ENCODE measurements around the gene MDFI.

Gene MDFI

DNA sequence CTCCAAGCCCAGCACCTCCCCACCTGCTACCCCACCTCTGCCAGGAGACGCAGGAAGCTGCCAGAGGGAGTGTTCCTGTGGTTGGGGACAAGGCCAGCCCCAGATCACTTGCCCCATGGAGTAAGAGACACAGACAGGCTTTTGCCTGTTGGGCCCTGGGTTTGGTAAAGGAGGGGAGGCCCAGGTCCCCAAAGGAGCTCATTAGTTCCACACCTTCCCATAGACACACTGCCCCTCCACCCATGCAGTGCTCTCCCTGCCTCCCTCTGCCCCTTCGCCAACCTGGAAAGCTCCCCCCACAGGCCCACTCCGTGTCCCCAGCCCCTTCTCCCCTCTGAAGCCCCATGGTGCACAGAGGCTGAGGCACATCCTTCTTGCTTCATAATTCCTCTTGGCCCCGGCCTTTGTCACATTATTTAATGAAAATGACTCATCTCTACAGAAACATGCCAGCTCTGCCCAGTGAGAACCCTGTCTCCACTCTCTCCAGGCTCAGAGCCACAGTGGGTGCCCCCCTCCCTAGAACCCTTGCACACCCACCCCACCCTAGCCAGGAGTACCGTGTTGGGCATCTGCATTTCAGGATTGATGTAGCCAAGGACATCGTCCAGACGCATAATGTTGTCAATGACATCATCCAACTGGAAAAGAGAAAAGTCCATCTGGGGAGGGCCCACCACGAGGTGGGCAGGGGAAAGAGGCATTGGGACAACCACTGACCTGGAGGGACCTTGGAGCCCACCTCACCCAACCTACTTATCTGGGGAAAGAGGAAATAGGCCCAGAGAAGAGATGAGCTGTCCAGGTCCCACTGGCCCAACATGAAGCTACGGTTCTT lies 51.1 kb downstream of the MDFI start:
- no peak for DNase-seq

DNA sequence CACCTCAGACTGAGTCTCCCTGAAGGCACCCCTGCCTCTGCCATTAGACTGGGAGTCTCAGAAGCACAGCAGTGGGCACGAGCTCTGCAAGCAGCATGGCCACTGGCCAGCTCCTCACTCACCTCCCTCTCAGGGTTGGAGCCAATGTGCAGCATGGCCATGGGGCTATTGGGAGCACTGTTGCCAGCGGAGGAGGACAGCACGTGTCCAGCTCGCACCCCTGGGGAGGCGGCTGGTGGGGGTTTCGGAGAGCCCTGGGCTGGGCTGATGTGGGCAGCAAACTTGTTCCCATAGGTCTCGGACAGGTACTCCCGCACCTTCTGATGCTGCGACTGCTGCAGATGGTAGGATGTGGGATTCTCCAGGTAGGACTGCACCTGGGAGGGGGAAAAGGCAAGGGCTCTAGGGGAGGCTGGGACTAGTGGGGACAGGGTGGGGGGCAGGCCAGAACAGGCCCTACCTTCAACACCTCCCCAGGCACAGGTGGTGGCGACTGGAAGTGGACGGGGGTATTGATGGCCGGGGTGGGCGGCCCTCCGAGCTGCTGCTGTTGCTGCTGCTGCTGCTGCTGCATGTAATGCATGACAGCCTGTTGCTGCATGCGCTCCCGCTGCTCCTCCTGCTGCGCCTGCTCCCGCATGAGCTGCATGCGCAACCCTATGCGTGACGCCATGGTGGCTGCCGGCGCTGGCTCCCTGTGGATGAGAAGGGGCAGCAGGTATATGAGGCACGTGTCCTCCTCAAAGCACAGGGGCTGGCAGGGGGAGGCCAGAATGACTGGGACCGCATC lies 52.5 kb downstream of the MDFI start:
- DNase-seq: no peak

DNA sequence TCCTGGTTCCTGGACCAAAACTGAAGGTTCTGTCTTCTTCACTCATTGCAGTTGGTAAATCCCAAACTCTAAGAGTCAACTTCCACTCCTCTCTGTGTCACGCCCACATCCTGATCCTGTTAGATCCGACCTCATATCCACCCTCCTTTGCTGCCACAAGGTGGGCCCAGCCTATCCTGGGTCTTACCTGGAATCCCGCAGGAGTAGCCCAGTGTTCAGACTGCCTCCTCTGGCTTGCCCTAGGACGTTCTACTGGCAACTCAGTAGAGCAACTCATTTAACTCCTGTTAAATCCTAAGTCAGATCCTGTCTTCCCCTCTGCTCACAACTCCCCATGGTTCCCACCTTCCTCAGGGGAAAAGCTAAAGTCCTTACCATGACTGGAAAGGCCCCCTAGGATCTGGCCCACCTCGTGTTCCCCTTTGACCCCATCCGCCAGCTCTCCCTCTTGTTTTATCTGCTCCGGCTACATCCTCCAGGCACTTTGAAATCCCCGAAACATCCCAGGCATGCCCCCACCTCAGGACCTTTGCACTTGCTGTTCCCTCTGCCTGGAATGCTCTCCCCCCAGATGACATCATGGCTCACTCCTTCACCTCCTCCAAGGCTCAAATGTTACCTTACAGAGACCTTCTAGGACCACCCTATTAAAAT lies 53.3 kb downstream of the MDFI start:
- DNase-seq: no peak

DNA sequence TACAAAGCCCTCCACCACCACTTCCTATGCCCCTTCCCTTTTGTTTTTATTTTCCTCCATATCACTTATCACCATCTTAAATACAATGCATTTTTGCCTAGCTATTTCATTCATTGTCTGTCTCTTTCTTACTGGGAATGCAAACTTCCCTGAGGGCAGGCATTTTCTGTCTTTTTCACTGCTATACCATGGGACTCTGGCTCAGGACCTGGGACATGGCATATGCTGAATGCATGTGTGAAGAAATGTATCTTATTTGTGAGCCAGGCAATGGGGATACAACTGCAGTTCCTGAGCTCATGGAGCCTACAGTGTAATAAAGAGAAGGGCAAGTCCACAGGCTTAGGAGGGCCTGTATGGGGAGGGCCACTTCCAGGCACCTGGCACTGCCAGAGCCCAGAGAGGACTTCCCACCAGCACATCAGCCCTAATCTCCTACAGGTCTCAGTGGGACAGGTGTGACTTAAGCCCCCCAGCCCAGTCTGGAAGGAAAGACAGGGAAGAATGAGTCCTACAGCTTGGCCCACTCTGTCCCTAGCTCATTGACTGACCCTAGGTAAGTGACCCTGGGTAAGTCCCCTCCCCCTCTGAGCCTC lies 53.9 kb downstream of the MDFI start:
- DNase-seq: no peak

DNA sequence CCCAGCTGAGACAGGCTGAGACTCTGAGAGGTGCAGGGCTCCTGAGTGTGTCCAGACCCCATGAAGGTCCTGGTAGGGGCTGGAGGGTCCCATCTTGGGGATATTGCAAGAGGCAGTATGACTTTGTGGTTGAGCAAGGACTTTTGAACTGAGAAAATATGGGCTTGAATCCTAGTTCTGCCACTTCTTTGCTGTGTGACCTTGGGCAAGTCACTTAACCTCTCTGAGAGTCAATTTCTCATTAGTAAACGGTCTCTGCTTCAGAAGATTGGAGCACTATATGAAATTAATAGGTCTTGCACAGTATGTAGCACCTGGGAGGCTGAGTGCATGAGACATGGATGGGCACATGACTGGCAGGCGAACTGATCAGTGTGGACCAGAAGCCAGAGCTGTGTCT lies 54.5 kb downstream of the MDFI start:
- DNase-seq: no peak

DNA sequence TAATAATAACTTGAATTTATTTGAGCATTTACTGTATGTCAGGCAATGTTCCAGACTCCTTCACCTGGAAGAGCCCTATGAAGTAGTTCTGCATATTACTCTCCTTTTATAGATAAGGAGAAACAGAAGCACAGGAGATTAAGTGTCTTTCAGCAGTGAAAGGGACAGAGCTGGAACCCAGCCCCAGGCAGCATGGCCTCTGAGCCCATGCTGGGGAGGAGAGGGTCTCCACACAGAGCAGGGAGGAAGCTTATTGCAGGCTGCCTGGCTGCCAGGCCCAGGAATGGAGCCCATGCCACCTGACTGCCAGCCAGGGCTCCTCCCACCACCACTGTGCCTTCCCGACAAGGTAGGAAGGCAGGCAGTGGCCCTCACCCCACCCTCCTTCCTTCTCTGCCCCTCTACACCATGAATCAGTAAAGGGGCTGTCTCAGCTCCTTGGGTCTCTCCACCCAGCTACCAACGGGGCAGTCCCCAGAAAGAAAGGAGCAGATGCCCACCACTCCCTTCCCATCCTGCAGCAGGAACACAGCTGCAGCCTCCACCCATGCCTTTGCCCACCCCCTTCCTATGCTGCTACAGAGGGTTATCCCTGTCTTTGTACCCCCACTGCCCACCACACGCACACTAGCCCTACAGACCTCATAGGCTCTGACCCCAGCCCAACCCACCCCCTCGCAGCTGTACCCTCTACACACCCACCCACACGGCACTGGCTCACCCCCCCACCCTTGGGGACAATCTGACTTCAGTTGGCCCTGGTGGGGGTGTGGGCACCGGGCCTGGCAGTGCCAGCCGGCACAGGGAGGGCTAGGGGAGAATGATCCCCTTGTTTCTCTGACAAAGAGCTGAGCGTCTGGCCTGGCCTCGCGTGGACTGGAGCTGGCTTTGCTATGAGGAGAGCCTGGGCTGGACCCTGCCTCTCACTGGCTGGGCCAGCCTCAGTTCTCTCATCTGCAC lies 55.3 kb downstream of the MDFI start:
- DNase-seq: no peak

DNA sequence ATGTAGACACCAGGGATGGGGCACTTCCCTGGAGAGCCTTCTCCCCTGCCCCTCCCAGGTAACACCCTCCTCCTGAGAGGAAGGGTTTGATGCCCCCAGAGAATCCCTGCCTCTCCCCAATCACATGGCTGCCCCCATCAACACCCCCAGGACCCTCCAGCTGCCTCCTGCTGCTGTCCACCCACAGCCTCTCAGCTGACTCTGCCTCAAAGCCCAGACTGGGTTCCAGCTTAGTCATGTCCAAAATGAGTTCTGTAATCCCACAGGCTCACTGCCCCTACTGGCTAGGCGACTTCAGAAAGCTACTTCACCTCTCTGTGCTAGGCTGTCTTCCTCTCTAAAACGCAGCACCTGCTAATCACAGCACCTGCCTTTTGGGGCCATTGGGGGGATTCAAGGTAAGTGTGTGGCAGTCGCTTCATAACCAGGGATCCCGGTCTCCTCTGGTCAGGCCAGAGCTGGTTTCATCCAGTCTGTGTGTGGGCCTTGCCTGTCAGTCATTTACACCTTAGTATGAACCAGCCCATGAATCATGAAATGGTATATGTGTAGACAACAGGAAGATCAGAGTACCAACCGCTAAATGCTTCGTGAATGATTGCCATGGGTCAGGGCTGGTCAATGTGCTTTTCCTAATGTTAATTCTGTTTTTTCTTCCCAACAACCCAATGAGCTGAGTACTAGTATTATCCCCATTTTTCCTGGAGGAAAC lies 56.7 kb downstream of the MDFI start:
- no peak for DNase-seq

DNA sequence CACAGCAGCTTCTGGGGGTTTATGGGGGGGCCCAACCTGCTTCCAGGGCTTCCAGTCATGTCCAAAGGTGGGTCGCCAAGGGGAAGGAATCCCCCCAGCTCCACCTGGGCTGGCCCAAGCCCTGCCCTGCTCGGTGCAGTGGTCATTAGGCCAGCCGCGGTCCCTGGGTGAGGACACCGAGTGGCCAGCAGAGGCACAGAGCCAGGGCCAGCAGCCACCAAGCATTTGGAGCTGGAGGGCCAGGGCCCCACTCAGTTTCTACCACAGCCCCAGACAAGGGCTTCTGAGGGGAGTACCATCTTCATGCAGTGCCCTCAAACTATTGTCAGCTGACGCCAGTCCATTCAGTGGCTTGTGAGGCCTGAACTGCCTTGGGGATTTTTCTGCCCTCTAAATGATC lies 57.6 kb downstream of the MDFI start:
- DNase-seq: no peak

DNA sequence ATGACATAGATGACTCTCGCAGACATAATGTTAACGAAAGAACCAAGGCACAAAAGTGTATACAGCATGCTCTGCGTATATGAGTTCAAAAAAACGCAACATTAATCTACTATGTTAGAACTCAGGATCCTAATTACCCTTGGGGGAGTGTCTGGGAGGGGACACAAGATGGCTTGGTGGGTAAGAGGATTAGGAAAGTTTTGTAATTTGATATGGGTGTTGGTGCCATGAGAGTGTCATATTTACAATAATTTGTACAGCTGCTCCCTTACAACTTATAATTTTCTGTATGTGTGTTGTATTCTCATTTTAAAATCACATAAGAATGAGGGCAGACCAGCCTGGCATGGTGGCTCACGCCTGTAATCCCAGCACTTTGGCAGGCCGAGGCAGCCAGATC lies 58.5 kb downstream of the MDFI start:
- no peak for DNase-seq

DNA sequence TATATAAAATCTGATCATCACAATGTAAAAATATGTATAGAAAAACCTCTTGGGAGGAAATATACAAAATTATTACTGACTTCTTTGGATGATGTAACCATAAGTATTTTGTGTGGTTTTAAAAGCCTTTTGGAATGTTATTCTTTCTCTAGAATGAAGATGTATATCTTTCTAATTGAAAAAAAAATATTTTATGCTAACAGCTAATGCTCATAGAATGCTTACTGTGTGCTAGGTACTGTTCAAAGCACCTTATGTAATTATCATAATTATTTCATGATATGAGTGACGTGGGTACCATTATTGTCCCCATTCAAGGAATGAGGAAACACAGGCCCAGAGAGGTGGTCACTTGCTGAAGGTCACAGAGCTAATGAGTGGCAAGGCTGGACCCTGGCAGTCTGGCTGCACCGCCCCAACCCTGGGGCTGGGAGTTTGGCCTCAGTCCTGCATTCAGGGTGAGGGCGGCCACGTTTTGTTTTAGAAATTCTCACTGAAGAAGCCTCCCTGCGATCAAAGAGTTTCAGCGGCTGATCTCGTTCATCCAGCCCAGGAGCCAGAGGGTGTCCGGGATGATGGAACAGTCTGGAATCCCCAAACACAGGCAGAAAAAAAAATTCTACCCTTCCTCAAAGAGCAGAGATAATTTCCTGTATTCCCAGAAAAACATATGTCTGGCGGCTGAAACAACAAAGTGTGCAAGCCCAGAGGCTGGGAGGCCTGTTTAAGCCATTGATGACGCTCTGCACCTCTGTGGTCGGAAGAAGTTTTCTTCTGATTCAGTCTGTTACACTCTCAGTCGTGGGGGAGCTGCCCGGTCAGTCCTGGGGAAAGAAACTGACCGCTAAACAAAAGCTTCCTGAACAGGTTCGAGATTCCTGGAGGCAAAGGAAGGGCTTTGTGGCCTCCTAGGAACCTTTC lies 59.9 kb downstream of the MDFI start:
- peak; percentile 83 for DNase-seq

DNA sequence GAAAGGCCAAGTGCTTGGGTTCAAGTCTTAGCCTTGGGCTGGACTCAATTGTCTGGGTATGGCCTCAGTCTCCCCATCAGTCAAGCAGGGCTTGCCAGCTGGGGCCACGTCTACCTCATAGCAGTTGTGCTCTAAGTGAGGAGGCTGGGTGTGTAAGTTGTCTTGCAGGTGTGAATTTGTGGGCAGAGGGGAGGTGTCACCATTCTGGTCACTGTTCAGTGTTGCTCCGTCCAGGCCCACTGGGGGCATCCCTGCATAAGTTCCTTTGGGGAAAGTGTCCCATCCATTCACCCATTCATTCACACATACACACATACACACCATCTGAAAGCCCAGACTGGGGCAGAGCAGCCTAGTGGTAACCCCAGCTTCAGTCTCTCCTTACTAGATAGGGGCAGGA lies 60.8 kb downstream of the MDFI start:
- DNase-seq: no peak

DNA sequence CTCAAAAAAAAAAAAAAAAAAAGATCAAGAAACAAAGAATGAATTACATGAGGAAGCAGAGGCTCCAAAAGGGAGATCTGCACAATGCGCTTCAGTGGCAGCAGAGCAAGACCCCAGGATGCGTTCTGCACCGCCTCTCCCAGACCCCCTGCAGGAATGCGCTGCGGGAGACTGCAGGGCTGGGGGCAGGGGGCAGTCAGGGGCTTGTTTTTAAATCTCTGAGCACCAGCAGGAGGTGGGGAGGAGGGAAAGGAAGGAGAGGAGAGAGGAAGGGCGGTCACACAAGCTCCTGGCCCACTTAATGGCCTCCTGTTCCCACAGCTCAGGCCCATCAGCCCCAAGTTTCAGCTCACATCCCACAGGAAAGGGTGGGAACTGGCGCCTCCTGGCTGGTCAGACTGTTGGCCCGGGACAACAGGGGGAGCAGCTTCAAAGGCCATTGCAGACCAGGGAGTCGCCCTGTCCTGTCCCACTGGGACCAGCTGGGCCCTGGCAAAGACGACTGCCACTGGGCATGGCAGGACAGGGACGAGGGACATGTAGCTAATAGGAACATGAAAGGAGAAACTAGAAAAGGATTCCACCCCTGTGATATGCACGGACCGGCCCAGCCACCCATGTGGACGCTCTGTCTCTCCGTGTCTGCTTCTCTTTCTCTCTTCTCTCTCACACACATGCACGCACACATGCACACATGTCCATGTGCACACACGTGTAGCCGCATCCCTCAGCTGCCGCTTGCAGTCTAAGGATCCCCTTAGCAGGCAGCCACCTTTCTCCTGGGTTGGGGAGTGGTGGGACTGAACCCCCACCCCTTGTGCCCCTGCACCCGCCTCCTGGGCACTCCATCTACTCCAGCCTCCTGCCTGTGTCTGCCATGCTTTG lies 62.4 kb downstream of the MDFI start:
- no peak for DNase-seq

DNA sequence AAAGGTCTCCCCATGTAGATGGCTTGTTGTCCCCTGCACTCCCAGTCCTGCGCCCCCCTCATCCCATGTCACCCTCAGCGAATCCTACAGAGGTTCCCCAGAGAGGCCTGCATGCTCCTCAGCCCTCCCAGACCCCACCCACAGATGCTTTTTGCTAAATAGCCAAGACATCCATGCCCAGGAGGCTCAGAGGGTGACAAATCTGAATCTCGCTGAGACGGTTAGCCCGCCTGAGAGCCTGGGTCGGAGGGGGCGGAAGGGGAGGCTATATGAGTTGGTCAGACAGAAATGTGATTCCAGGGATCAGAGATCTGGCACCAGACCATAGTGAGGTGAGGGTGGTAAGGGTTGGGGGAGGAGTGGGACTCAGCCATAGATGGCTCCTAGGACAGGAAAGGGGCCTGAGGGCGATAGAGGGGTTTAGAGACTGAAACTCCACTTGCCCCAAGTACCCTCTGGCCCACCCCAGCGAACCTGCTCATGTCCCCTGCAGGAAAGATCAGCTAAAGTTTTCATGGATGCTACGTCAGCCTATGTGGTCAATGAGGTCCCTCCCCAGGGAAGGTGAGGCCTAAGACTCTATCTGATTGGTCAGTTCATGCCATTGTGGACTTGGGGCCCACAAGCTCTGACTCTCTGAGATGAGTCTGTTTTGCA lies 63.9 kb downstream of the MDFI start:
- no peak for DNase-seq

DNA sequence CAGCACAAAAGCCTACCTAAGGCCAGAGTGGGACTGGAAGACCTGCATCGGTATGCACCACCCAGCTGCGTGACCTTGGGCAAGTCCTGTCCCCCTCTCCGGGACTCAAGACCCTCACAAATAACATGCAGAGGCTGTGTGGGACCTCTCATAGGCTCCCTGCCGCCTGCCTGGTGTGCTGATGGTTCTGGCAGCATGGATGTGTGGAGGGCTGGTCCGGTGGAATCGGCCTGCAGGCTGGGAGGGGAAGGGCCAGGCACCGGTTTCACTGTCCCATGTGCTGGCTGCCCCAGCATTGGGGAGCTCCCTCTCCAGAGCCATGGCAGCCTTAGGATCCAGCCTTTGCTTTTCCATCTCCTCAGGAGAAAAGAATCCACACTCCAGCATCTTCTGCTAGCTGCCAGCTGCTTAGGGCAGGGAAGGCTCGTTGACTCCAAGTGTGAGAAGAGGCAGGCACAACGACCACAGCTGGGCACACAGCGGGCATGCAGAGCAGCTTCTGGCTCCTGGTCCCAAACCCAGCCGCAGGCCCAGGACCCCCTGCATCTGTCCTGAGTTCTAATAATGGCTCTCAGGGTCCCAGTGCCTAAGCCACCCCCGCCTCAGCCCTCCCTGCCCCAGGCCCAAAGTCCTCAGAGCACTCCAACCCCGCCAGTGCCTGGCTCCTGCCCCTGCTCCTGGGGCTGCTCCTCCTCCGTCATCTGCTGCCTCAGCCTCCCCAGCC lies 64.7 kb downstream of the MDFI start:
- no peak for DNase-seq
